GM18868 (cell line): ENCODE measurements around the gene TIAL1.
"Not testable (repeated sequence)": the region's sequence is repeated elsewhere in the genome, so short reads cannot be mapped to it uniquely, and the experiment has no call there.

ENCODE experiments used
- ATAC-seq: cut with Tn5 transposase; IDR thresholded peaks from one replicate; pipeline ENCODE4 v1.9.1; 2021; ENCODE audit warnings: mild to moderate bottlenecking, moderate library complexity; ENCODE audit not compliant: unreplicated experiment

Gene TIAL1

DNA sequence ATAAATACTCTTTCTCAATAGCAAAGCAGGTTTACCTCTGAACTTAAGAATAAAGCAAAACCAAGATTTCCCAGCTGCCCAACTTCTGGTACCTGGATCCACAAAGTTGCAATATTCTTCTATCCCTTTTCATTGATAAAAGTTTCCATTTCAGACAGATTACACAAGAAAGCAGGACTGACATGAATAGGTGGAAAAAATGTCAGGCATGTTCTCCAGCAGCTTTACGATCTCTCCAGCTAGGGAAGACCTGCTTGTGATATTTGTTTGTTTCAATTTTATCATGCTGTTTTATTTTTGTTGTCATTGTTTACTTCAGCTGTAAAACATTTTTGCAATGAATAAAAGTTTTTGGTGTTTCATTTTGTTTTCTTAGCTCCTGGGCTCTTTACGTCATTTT is 63.3 kb downstream of the TIAL1 start:
- no peak for ATAC-seq

DNA sequence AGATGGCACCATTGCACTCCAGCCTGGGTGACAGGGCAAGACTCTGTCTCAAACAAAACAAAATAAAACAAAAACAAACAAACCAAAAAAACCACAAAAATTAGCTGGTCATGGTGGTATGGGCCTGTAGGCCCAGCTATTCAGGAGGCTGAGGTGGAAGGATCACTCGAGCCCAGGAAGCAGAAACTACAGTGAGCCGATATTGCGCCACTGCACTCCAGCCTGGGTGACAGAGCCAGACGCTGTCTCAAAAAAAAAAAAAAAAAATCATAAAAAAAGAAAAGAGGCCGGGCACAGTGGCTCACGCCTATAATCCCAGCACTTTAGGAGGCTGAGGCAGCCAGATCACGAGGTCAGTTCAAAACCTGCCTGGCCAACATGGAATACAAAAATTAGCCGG is 64.0 kb downstream of the TIAL1 start:
- not testable (repeated sequence) for ATAC-seq

DNA sequence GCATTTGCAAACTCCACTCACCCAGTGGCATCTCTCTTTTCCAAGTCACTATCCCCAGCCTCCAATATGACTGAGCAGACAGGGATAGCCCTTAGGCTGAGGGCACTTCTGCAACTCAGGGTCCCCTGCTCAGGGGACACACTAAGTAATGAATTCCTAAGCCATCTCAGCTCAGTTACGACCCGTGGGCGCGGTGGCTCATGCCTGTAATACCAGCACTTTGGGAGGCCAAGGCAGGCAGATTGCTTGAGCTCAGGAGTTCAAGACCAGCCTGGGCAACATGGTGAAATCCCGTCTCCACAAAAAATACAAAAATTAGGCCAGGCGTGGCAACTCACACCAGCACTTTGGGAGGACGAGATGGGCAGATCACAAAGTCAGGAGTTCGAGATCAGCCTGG is 64.5 kb downstream of the TIAL1 start:
- not testable (repeated sequence) for ATAC-seq

- no peak for ATAC-seq
Measured at GRCh38 chr10:119531067-119531466, 65.7 kb downstream of the TIAL1 start.

- ATAC-seq: not testable (repeated sequence)
Measured at GRCh38 chr10:119528663-119529237, 68.0 kb downstream of the TIAL1 start.

DNA sequence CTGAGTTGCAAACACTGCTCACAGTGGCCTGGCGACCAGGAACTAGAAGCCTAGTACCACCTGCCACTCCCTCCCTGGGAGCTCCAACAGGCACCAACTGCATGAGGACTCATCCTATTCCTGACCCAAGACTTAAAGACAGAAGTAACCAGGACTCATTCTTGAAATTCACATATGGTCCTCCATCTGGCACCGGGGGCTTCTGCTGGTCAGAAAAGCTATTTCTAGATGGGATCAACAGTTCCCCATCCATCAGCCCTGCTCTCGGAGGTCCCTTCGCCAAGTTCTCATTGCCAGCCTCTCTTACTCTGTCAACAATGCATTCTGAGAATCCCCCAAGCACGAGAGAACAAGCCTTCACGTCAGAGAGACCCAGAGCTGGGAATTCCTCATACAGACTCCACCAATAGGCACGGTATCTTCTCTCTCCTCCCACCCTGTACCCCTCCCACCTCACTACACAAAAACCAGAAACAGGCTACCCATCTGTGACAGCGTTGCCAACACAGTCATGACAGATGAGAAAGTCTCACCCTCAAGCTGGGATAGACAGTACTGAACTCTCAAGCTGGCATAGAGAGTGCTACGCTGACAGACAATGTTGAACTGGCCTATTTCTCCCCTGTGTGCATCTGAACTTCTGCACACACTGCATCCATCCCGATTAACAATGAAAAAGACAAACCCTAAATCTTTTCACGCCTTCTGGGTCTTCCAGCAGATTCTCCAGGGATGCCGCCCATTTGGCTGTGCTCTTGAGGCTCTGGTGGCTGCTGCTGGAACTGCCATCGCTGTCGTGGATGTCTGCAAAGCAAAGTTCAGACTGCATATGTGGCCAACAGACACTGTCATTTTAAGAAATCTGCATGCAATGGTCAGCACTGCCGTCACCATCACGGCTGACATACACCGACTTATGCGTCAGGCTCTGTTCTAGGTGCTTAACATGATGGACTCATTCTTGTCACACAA is 69.9 kb downstream of the TIAL1 start:
- ATAC-seq: peak; percentile 84

DNA sequence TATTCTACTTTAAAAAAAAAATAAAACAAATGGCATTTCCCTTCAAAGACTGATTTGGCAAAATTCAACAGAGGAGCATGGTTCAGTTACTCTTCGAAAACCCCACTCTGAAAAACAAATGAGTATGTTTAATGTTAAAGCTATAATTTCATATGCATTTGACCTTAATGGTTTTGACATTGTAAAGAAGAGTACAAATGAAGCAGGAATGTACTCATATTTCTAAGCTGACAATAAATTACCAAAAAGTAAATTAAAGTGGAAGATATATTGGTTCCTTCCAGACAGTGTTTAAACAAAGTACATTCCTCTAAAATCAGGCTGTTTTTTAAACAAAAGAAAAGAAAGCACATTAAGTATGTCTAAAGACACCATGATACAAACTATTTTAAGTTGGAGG is 70.6 kb downstream of the TIAL1 start:
- no peak for ATAC-seq

- no peak for ATAC-seq
Measured at GRCh38 chr10:119525116-119525515, 71.6 kb downstream of the TIAL1 start.

GRCh38 chr10:119524720-119525070 is 72.1 kb downstream of the TIAL1 start:
- no peak for ATAC-seq

GRCh38 chr10:119523895-119524719 is 72.7 kb downstream of the TIAL1 start:
- ATAC-seq: no peak
